HEK293 (cell line): ENCODE measurements around the gene TBP.

Source experiments
- CTCF ChIA-PET: fragments of 350-600 bp; formaldehyde crosslinking; extraction: SDS; loops from one replicate; lab custom pipeline; 2021; ENCODE audit warnings: antibody characterized with exemption; lab: Yijun Ruan, JAX
- POLR2A ChIA-PET: fragments of 300-600 bp; formaldehyde crosslinking; extraction: SDS; loops from one replicate; lab custom pipeline; 2020; ENCODE audit warnings: antibody characterized with exemption, inconsistent platforms; lab: Yijun Ruan, JAX
- H3K27ac ChIP-seq: fragments of 200-500 bp; sonication (Bioruptor generic); 2 replicates; pipeline ENCODE4 v1.5.1; 2014; ENCODE audit warnings: low read depth, low read length, control low read depth, inconsistent platforms; ENCODE audit errors: extremely low read depth
- H3K36me3 ChIP-seq, 2 experiments: fragments of 200-500 bp in 1 of 2; sonication (Bioruptor generic) in 1 of 2; 1 replicate in 1 of 2; 2 replicates in 1 of 2; pipeline ENCODE4 v1.5.1; 2014 to 2017; ENCODE audit warnings: inconsistent platforms in 2 of 2, low read length in 2 of 2; ENCODE audit not compliant: control insufficient read depth in 2 of 2, insufficient read depth in 1 of 2
- H3K4me1 ChIP-seq: fragments of 200-500 bp; sonication (Bioruptor generic); 2 replicates; pipeline ENCODE4 v1.5.1; 2014; ENCODE audit warnings: mild to moderate bottlenecking, low read length, inconsistent platforms; ENCODE audit not compliant: control insufficient read depth, insufficient read depth
- H3K4me3 ChIP-seq: 2 replicates; pipeline ENCODE4 v1.5.1; 2011; ENCODE audit warnings: low read depth, mild to moderate bottlenecking, control low read depth, low read length, moderate library complexity
- H3K9me3 ChIP-seq: fragments of 200-500 bp; sonication (Bioruptor generic); 2 replicates; pipeline ENCODE4 v1.5.1; 2014; ENCODE audit warnings: low read depth, low read length, inconsistent platforms; ENCODE audit not compliant: control insufficient read depth, insufficient read depth
- EGR2 ChIP-seq: fragments of 450-650 bp; formaldehyde crosslinking; IDR thresholded peaks from 2 replicates; pipeline ENCODE4 v1.5.1; 2016; ENCODE audit warnings: low read depth, missing biosample characterization, missing genetic modification characterization
- FEZF1 ChIP-seq: fragments of 450-650 bp; formaldehyde crosslinking; IDR thresholded peaks from 2 replicates; pipeline ENCODE4 v1.5.1; 2016; ENCODE audit warnings: missing biosample characterization, missing genetic modification characterization
- SETDB1 ChIP-seq: IDR thresholded peaks from one replicate; pipeline ENCODE4 v1.6.1; 2017; ENCODE audit warnings: mild to moderate bottlenecking, low read length, moderate library complexity, mixed read lengths; ENCODE audit not compliant: insufficient read length
- TCF7L2 ChIP-seq: IDR thresholded peaks from 2 replicates; pipeline ENCODE4 v1.6.1; 2011; ENCODE audit warnings: low read depth, mild to moderate bottlenecking, inconsistent platforms, low read length, moderate library complexity, borderline replicate concordance
- ZBTB8A ChIP-seq: fragments of 450-650 bp; formaldehyde crosslinking; IDR thresholded peaks from 2 replicates; pipeline ENCODE4 v1.5.1; 2016; ENCODE audit warnings: missing biosample characterization, missing genetic modification characterization
- ZNF2 ChIP-seq: fragments of 450-650 bp; formaldehyde crosslinking; IDR thresholded peaks from 2 replicates; pipeline ENCODE4 v1.5.1; 2016; ENCODE audit warnings: missing biosample characterization, missing genetic modification characterization
- ZNF350 ChIP-seq: fragments of 450-650 bp; formaldehyde crosslinking; IDR thresholded peaks from 2 replicates; pipeline ENCODE4 v1.5.0; 2017; ENCODE audit warnings: missing biosample characterization, mild to moderate bottlenecking, missing genetic modification characterization
- ZNF558 ChIP-seq: fragments of 450-650 bp; formaldehyde crosslinking; IDR thresholded peaks from 2 replicates; pipeline ENCODE4 v1.5.1; 2016; ENCODE audit warnings: missing biosample characterization, missing genetic modification characterization
- ZNF580 ChIP-seq: fragments of 450-650 bp; formaldehyde crosslinking; IDR thresholded peaks from 2 replicates; pipeline ENCODE4 v1.5.1; 2016; ENCODE audit warnings: missing biosample characterization, missing genetic modification characterization
- ZNF626 ChIP-seq: fragments of 450-650 bp; sonication (Bioruptor Pico); formaldehyde crosslinking; IDR thresholded peaks from 2 replicates; pipeline ENCODE4 v1.5.1; 2018; ENCODE audit warnings: missing biosample characterization, missing genetic modification characterization, inconsistent platforms
- ZNF654 ChIP-seq: fragments of 450-650 bp; formaldehyde crosslinking; IDR thresholded peaks from 2 replicates; pipeline ENCODE4 v1.5.1; 2016; ENCODE audit warnings: low read depth, missing biosample characterization, missing genetic modification characterization
- ZNF660 ChIP-seq: fragments of 450-650 bp; IDR thresholded peaks from 2 replicates; pipeline ENCODE4 v1.5.1; 2018; ENCODE audit warnings: missing biosample characterization, mild to moderate bottlenecking, missing genetic modification characterization
- ZNF76 ChIP-seq: fragments of 450-650 bp; formaldehyde crosslinking; IDR thresholded peaks from 2 replicates; pipeline ENCODE4; 2016; ENCODE audit warnings: low read depth, missing biosample characterization, missing genetic modification characterization, borderline replicate concordance
- ZSCAN30 ChIP-seq: fragments of 450-650 bp; IDR thresholded peaks from 2 replicates; pipeline ENCODE4 v1.5.1; 2018; ENCODE audit warnings: missing biosample characterization, mild to moderate bottlenecking, missing genetic modification characterization, moderate library complexity
- TF ChIP-seq, protein P1 (sequence below): fragments of 450-650 bp; formaldehyde crosslinking; IDR thresholded peaks from 2 replicates; pipeline ENCODE4 v1.5.1; 2016; ENCODE audit warnings: missing biosample characterization, missing genetic modification characterization

TBP gene

DNA sequence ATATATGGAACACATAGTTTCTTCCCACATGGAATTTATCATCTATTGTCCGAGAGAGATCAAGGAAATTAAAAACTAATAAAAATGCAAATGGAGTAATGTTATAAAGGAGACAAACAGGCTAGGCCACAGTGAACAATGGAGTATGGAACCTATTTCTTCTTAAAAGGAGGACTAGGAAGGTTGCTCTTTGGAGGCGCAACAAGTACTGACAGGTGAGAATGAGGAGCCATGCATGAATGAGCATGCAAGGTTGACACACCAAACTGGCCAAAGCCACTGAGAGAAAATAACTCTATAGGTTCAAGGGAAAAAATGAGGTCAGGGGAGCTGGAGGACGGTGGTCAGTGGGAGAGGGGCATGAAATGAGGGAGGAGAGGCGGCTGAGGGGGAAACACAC is 41.9 kb upstream of the TBP start:
- no peaks in the 10 kb centered on the region for H3K36me3 ChIP-seq
- ChIA-PET CTCF (interaction anchor here (0.5 to 1.5 kb wide), 4 partner anchors 10 to 683 kb away, joined by 3 to 8 read pairs (median 4); no protein-coding TSS in a partner anchor), POLR2A (no interaction called here)
- H3K27ac ChIP-seq = no peak overlapping the region
- no peaks in the 10 kb centered on the region for H3K4me1 ChIP-seq
- no peak overlapping the region for H3K4me3 ChIP-seq
- TF ChIP-seq TCF7L2 = no peak
- no peak for TF ChIP-seq ZNF626
- H3K9me3 ChIP-seq = no peaks in the 10 kb centered on the region

- no peaks in the 10 kb centered on the region for H3K36me3 ChIP-seq
- no peaks in the 10 kb centered on the region for H3K4me1 ChIP-seq
- POLR2A ChIA-PET = no interaction called here
- H3K4me3 ChIP-seq = no peak overlapping the region
- no peak overlapping the region for H3K27ac ChIP-seq
- H3K9me3 ChIP-seq = no peaks in the 10 kb centered on the region
- CTCF ChIA-PET = interaction anchor here (3.9 kb wide), 1 partner anchor 684 kb away, joined by 40 read pairs; no protein-coding TSS in a partner anchor
- peak; percentile 97 for TF ChIP-seq ZNF558 (tag by site-specific recombination)
- TF ChIP-seq ZNF76 = no peak
These were observed 39.3 kb upstream of the TBP start for GRCh38 chr6:170514908-170515307.

DNA sequence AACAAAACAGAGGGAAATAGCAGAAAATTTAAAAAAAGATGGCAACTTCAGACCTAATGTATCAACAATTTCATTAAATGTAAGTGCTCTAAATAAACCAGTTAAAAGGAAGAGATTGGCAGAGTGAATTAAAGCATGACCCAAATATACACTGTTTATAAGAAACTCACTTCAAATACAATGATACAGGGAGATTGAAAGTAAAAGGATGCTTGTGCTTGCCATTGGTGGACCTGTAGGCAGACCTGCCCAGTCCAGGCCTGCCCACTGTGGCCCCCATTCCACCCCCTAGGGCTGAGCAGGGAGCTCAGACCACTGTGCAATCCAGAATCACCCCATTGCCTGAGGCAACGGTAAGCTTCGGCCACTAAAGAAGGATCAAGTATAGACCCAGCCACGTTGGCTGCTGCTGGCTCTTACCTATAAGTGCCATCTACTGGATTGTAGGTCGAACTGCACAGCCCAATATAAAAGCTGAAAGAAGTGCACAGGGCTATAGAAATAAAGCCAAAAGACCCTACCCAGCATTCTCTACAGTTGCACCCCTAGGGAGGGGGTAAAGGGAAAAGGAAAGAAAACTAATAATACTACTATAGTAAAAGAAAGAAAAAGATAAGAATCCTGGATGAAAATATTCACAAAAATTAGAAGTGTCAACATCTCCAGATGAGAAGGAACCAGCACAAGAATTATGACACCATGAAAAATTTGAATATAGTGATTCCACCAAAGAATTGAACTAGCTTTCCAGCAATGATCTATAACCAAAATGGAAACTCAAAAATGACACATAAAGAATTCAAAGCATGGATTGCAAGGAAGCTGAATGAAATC is 37.2 kb upstream of the TBP start:
- 0 out of 2 replicates have a peak, but pooled peaks have one; percentile 31 for TF ChIP-seq ZBTB8A (tag by site-specific recombination)
- TF ChIP-seq ZNF660 (tag by site-specific recombination) = 0 out of 2 replicates have a peak, but pooled peaks have one; percentile 39
- TF ChIP-seq ZNF580 = no peak
- peak; percentile 85 for TF ChIP-seq SETDB1
- no peak for TF ChIP-seq EGR2
- 0 out of 2 replicates have a peak, but pooled peaks have one; percentile 22 for TF ChIP-seq ZSCAN30 (tag by site-specific recombination)
- 0 out of 2 replicates have a peak, but pooled peaks have one; percentile 50 for TF ChIP-seq ZNF2 (tag by site-specific recombination)
- peak; percentile 89 for TF ChIP-seq ZNF654
- TF ChIP-seq FEZF1 = no peak
- TF ChIP-seq, protein P1, sequence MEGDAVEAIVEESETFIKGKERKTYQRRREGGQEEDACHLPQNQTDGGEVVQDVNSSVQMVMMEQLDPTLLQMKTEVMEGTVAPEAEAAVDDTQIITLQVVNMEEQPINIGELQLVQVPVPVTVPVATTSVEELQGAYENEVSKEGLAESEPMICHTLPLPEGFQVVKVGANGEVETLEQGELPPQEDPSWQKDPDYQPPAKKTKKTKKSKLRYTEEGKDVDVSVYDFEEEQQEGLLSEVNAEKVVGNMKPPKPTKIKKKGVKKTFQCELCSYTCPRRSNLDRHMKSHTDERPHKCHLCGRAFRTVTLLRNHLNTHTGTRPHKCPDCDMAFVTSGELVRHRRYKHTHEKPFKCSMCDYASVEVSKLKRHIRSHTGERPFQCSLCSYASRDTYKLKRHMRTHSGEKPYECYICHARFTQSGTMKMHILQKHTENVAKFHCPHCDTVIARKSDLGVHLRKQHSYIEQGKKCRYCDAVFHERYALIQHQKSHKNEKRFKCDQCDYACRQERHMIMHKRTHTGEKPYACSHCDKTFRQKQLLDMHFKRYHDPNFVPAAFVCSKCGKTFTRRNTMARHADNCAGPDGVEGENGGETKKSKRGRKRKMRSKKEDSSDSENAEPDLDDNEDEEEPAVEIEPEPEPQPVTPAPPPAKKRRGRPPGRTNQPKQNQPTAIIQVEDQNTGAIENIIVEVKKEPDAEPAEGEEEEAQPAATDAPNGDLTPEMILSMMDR (tag by site-specific recombination) = peak; percentile 61; the same call in 1 of the 2 replicates
- TF ChIP-seq ZNF350 (tag by site-specific recombination) = no peak
- TF ChIP-seq, all 188 proteins: peak for 7
- ChIA-PET POLR2A (interaction anchor here (1.2 kb wide), 1 partner anchor 37 kb away, joined by 3 read pairs; no protein-coding TSS in a partner anchor), CTCF (interaction anchor here (0.6 to 3.9 kb wide), 49 partner anchors 9 to 1560 kb away, joined by 3 to 40 read pairs (median 4); partner anchors contain the start of gene DLL1)
- no peaks in the 10 kb centered on the region for H3K9me3 ChIP-seq
- no peaks in the 10 kb centered on the region for H3K36me3 ChIP-seq
- H3K27ac ChIP-seq = no peak overlapping the region
- H3K4me1 ChIP-seq = no peaks in the 10 kb centered on the region
- H3K4me3 ChIP-seq = no peak overlapping the region
